ENCODE data around the gene NBAS. TPM values are rescaled to one million over a fixed set of nuclear protein-coding genes. Genes with fewer than 3 reads are reported as not detected.
"Not testable (repeated sequence)": the region's sequence is repeated elsewhere in the genome, so short reads cannot be mapped to it uniquely, and the experiment has no call there.

The NBAS gene
- total RNA-seq, 2 donors from 2014 or later, result 29.3 to 32.5 TPM

DNA sequence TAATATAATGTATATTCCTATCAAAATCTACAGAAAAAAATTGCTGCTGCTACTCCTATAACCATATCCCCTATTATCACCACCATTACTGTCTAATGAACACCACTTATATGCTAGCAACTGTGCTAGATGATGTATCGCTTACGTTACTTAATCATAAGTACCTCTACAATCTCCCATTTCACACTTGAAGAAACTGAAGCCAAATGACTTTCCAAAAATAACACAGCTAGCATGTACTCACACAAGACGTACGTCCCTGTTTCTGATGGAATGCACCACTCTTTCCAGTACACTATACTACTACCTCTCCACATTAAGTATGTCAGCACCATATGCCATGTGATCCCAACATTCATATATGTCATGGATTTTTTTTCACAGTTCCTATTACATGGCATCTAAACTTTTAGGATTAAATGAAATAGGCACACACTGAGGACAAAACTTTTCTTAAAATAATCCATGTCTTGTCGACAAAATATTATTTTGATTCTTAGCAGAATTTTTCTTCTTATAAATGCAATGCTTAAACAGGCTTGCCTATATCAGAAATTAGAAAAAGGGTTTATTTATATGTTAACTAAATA, 112.8 kb downstream of the NBAS start:
- Mint-ChIP-seq H3K4me1 (peaks cover 6% of the 10 kb centered on the region), H3K27ac (no peak overlapping the region), H3K36me3 (ENCODE audit: low read depth) (peaks cover 17% of the 10 kb centered on the region), H3K27me3 (no peaks in the 10 kb centered on the region), H3K4me3 (no peak overlapping the region)
- no peaks in the 10 kb centered on the region for H3K9me3 ChIP-seq (ENCODE audit: control insufficient read depth, low read length, poor library complexity, severe bottlenecking)
- ATAC-seq (no peak), DNase-seq (no peak)

DNA sequence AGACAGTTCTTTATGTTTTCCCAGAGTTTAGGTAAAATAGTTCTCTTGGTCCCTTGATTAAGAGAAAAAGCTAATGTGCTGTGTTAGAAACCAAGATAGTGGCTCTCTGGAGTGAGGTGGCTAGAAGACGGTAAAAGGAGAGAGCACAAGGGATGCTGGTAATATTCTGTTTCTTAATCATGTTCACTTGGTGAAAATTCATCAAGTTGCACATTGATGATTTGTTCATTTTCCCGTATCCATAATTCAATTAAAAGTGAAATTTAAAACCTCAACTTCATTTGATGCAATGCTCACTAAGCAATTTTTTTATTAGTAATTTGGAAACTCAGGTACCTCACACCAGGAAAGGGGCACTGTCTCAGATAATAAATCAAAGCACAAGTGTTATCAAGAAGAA, 113.8 kb downstream of the NBAS start:
- H3K4me3 Mint-ChIP-seq, result no peak overlapping the region
- H3K4me1 Mint-ChIP-seq, result peaks cover 6% of the 10 kb centered on the region
- no peaks in the 10 kb centered on the region for H3K9me3 ChIP-seq (ENCODE audit: control insufficient read depth, low read length, poor library complexity, severe bottlenecking)
- no peak for DNase-seq
- no peak for ATAC-seq
- no peak overlapping the region for H3K27ac Mint-ChIP-seq
- peaks cover 14% of the 10 kb centered on the region for H3K36me3 Mint-ChIP-seq (ENCODE audit: low read depth)
- H3K27me3 Mint-ChIP-seq, result no peaks in the 10 kb centered on the region

GRCh38 chr2:15446961-15447360, 114.2 kb downstream of the NBAS start:
- no peak overlapping the region for H3K27ac Mint-ChIP-seq
- DNase-seq, result no peak
- H3K4me3 Mint-ChIP-seq, result no peak overlapping the region
- peaks cover 6% of the 10 kb centered on the region for H3K4me1 Mint-ChIP-seq
- H3K27me3 Mint-ChIP-seq, result no peaks in the 10 kb centered on the region
- H3K9me3 ChIP-seq (ENCODE audit: control insufficient read depth, low read length, poor library complexity, severe bottlenecking), result no peaks in the 10 kb centered on the region
- H3K36me3 Mint-ChIP-seq (ENCODE audit: low read depth), result peaks cover 14% of the 10 kb centered on the region
- ATAC-seq, result no peak

GRCh38 chr2:15445891-15446562, 115.1 kb downstream of the NBAS start:
- H3K9me3 ChIP-seq (ENCODE audit: control insufficient read depth, low read length, poor library complexity, severe bottlenecking), result no peaks in the 10 kb centered on the region
- H3K27me3 Mint-ChIP-seq, result no peaks in the 10 kb centered on the region
- ATAC-seq (no peak), DNase-seq (no peak)
- no peak overlapping the region for H3K27ac Mint-ChIP-seq
- peaks cover 12% of the 10 kb centered on the region for H3K36me3 Mint-ChIP-seq (ENCODE audit: low read depth)
- H3K4me1 Mint-ChIP-seq, result peaks cover 6% of the 10 kb centered on the region
- H3K4me3 Mint-ChIP-seq, result no peak overlapping the region

GRCh38 chr2:15439768-15440524, 121.2 kb downstream of the NBAS start:
- DNase-seq, ATAC-seq, H3K27me3 Mint-ChIP-seq: not testable (repeated sequence)

GRCh38 chr2:15439366-15439765, 121.8 kb downstream of the NBAS start:
- H3K27ac Mint-ChIP-seq; DNase-seq; H3K4me3 Mint-ChIP-seq; H3K27me3 Mint-ChIP-seq; H3K9me3 ChIP-seq (ENCODE audit: control insufficient read depth, low read length, poor library complexity, severe bottlenecking); ATAC-seq; H3K36me3 Mint-ChIP-seq (ENCODE audit: low read depth); H3K4me1 Mint-ChIP-seq: not testable (repeated sequence)

More at GRCh38 chr2:15439768-15440524, 121.2 kb downstream of the NBAS start:
- H3K36me3 Mint-ChIP-seq (ENCODE audit: low read depth); H3K4me1 Mint-ChIP-seq; H3K27ac Mint-ChIP-seq; H3K9me3 ChIP-seq (ENCODE audit: control insufficient read depth, low read length, poor library complexity, severe bottlenecking); H3K4me3 Mint-ChIP-seq: not testable (repeated sequence)

- no peak for ATAC-seq
- peaks cover 8% of the 10 kb centered on the region for H3K36me3 Mint-ChIP-seq (ENCODE audit: low read depth)
- no peaks in the 10 kb centered on the region for H3K27me3 Mint-ChIP-seq
- peaks cover 8% of the 10 kb centered on the region for H3K4me1 Mint-ChIP-seq
- no peak for DNase-seq
- H3K4me3 Mint-ChIP-seq, result no peak overlapping the region
- no peak overlapping the region for H3K27ac Mint-ChIP-seq
- no peaks in the 10 kb centered on the region for H3K9me3 ChIP-seq (ENCODE audit: control insufficient read depth, low read length, poor library complexity, severe bottlenecking)
Observed at GRCh38 chr2:15436195-15436594, 124.9 kb downstream of the NBAS start.

GRCh38 chr2:15435474-15435873, 125.7 kb downstream of the NBAS start:
- ATAC-seq (no peak), DNase-seq (no peak)
- Mint-ChIP-seq H3K4me1 (peaks cover 8% of the 10 kb centered on the region), H3K36me3 (ENCODE audit: low read depth) (peaks cover 8% of the 10 kb centered on the region), H3K27ac (no peak overlapping the region), H3K27me3 (no peaks in the 10 kb centered on the region), H3K4me3 (no peak overlapping the region)
- no peaks in the 10 kb centered on the region for H3K9me3 ChIP-seq (ENCODE audit: control insufficient read depth, low read length, poor library complexity, severe bottlenecking)

- no peaks in the 10 kb centered on the region for H3K9me3 ChIP-seq (ENCODE audit: control insufficient read depth, low read length, poor library complexity, severe bottlenecking)
- Mint-ChIP-seq H3K4me1 (peaks cover 2% of the 10 kb centered on the region), H3K36me3 (ENCODE audit: low read depth) (peaks cover 4% of the 10 kb centered on the region), H3K4me3 (no peak overlapping the region), H3K27ac (no peak overlapping the region), H3K27me3 (no peaks in the 10 kb centered on the region)
- ATAC-seq (no peak), DNase-seq (no peak)
Observed at GRCh38 chr2:15432642-15433256, 128.4 kb downstream of the NBAS start.

DNA sequence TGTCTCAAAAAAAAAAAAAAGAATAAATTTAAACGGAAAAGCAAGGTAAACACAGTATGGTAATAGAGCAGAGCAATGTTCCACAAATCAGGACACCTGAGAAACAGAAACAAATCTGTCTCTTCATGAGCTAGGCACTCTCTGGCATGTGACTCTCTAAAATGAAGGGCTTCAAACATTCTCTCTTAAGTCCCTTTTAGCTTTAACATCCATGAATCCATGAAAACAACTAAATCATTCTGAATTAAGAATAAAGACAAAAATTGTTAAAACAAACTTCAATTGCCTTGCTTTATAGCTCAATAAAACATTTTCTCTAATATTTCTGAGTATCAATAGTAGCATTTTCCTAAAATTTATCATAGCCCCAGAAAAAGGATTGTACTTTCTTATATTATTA, 132.1 kb downstream of the NBAS start:
- DNase-seq (no peak), ATAC-seq (no peak)
- Mint-ChIP-seq H3K36me3 (ENCODE audit: low read depth) (peaks cover 5% of the 10 kb centered on the region), H3K4me1 (peaks cover 2% of the 10 kb centered on the region), H3K27ac (no peak overlapping the region), H3K4me3 (no peak overlapping the region), H3K27me3 (no peaks in the 10 kb centered on the region)
- no peaks in the 10 kb centered on the region for H3K9me3 ChIP-seq (ENCODE audit: control insufficient read depth, low read length, poor library complexity, severe bottlenecking)

GRCh38 chr2:15427987-15428386, 133.1 kb downstream of the NBAS start:
- peaks cover 2% of the 10 kb centered on the region for H3K4me1 Mint-ChIP-seq
- ATAC-seq, result no peak
- H3K9me3 ChIP-seq (ENCODE audit: control insufficient read depth, low read length, poor library complexity, severe bottlenecking), result no peaks in the 10 kb centered on the region
- H3K36me3 Mint-ChIP-seq (ENCODE audit: low read depth), result peaks cover 7% of the 10 kb centered on the region
- H3K27me3 Mint-ChIP-seq, result no peaks in the 10 kb centered on the region
- no peak overlapping the region for H3K27ac Mint-ChIP-seq
- H3K4me3 Mint-ChIP-seq, result no peak overlapping the region
- no peak for DNase-seq

- ATAC-seq, result no peak
- no peaks in the 10 kb centered on the region for H3K27me3 Mint-ChIP-seq
- no peak overlapping the region for H3K4me3 Mint-ChIP-seq
Observed at GRCh38 chr2:15426606-15427005, 134.5 kb downstream of the NBAS start.

GRCh38 chr2:15425712-15426111, 135.4 kb downstream of the NBAS start:
- peaks cover 5% of the 10 kb centered on the region for H3K4me1 Mint-ChIP-seq
- H3K27ac Mint-ChIP-seq, result peak overlapping the region; percentile 2
- H3K36me3 Mint-ChIP-seq (ENCODE audit: low read depth), result peaks cover 11% of the 10 kb centered on the region
- H3K27me3 Mint-ChIP-seq, result no peaks in the 10 kb centered on the region
- no peak overlapping the region for H3K4me3 Mint-ChIP-seq
- ATAC-seq (no peak), DNase-seq (no peak)
- no peaks in the 10 kb centered on the region for H3K9me3 ChIP-seq (ENCODE audit: control insufficient read depth, low read length, poor library complexity, severe bottlenecking)

More at GRCh38 chr2:15426606-15427005, 134.5 kb downstream of the NBAS start:
- Mint-ChIP-seq H3K4me1 (peaks cover 5% of the 10 kb centered on the region), H3K27ac (no peak overlapping the region), H3K36me3 (ENCODE audit: low read depth) (peaks cover 11% of the 10 kb centered on the region)
- no peak for DNase-seq
- H3K9me3 ChIP-seq (ENCODE audit: control insufficient read depth, low read length, poor library complexity, severe bottlenecking), result no peaks in the 10 kb centered on the region

Measured in T-helper 17 cell (primary cell).